ENCODE measurements around the gene PDE7B. TPM values are rescaled to one million over a fixed set of nuclear protein-coding genes. Genes with fewer than 3 reads are reported as not detected.

Gene PDE7B
- total RNA-seq, 1 experiment from 2014 or later = not detected

DNA sequence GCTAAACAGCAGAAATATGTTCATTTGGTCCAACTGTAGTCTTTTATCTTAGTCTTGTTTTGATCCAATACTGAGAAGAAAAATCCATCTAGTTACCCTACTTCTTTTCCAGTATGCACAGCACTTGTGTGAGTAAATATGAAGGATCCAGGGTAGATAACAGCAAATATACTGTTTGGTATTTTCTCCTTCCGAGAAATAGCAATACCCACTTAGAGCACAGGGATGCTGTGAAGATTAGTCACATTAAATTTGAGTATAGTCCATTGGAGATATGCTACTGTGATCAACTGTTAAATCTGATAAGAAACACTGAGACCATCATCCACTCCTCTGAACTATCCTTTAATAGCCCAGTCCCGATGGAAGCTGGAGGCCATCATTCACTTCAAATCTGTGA, 145.2 kb downstream of the PDE7B start:
- H3K36me3 Mint-ChIP-seq = peaks cover 21% of the 10 kb centered on the region
- H3K4me1 Mint-ChIP-seq = no peaks in the 10 kb centered on the region
- peaks cover 23% of the 10 kb centered on the region for H3K9me3 Mint-ChIP-seq
- TF ChIP-seq ESRRA (CRISPR knock-in tag; IDR thresholded peaks at IDR 0.05; ENCODE audit: borderline replicate concordance) (no peak), OVOL2 (CRISPR knock-in tag; IDR thresholded peaks at IDR 0.05; ENCODE audit: borderline replicate concordance) (no peak), FOXK1 (CRISPR knock-in tag; IDR thresholded peaks at IDR 0.05) (no peak), ZNF416 (CRISPR knock-in tag; IDR thresholded peaks at IDR 0.05) (no peak), NR1H2 (CRISPR knock-in tag; IDR thresholded peaks at IDR 0.05) (no peak), NR3C1 (CRISPR knock-in tag; conservative IDR thresholded peaks at IDR 0.05; ENCODE audit: low read depth) (no peak), ATF1 (CRISPR knock-in tag; IDR thresholded peaks at IDR 0.05) (no peak), MXD4 (CRISPR knock-in tag; IDR thresholded peaks at IDR 0.05; ENCODE audit: borderline replicate concordance) (no peak), TP53 (CRISPR knock-in tag; IDR thresholded peaks at IDR 0.05) (no peak), RELA (CRISPR knock-in tag; IDR thresholded peaks at IDR 0.05; ENCODE audit: borderline replicate concordance) (no peak), SMAD3 (CRISPR knock-in tag; IDR thresholded peaks at IDR 0.05; ENCODE audit: borderline replicate concordance) (no peak), TEAD1 (CRISPR knock-in tag; IDR thresholded peaks at IDR 0.05) (no peak), ZNF138 (CRISPR knock-in tag; conservative IDR thresholded peaks at IDR 0.05) (no peak), ZNF423 (CRISPR knock-in tag; IDR thresholded peaks at IDR 0.05) (no peak), EMX1 (CRISPR knock-in tag; IDR thresholded peaks at IDR 0.05) (no peak), GTF2I (CRISPR knock-in tag; conservative IDR thresholded peaks at IDR 0.05) (no peak)
- TF ChIP-seq, protein P1, sequence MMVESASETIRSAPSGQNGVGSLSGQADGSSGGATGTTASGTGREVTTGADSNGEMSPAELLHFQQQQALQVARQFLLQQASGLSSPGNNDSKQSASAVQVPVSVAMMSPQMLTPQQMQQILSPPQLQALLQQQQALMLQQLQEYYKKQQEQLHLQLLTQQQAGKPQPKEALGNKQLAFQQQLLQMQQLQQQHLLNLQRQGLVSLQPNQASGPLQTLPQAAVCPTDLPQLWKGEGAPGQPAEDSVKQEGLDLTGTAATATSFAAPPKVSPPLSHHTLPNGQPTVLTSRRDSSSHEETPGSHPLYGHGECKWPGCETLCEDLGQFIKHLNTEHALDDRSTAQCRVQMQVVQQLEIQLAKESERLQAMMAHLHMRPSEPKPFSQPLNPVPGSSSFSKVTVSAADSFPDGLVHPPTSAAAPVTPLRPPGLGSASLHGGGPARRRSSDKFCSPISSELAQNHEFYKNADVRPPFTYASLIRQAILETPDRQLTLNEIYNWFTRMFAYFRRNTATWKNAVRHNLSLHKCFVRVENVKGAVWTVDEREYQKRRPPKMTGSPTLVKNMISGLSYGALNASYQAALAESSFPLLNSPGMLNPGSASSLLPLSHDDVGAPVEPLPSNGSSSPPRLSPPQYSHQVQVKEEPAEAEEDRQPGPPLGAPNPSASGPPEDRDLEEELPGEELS (CRISPR knock-in tag; IDR thresholded peaks at IDR 0.05) = no peak
- TF ChIP-seq, protein P2, sequence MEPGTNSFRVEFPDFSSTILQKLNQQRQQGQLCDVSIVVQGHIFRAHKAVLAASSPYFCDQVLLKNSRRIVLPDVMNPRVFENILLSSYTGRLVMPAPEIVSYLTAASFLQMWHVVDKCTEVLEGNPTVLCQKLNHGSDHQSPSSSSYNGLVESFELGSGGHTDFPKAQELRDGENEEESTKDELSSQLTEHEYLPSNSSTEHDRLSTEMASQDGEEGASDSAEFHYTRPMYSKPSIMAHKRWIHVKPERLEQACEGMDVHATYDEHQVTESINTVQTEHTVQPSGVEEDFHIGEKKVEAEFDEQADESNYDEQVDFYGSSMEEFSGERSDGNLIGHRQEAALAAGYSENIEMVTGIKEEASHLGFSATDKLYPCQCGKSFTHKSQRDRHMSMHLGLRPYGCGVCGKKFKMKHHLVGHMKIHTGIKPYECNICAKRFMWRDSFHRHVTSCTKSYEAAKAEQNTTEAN (CRISPR knock-in tag; IDR thresholded peaks at IDR 0.05) = no peak
- ATAC-seq (no peak), DNase-seq (ENCODE audit: low spot score) (no peak)
- peaks cover 2% of the 10 kb centered on the region; the same call in 1 of the 2 replicates for H3K27me3 Mint-ChIP-seq (ENCODE audit: low read depth)
- ChIA-PET CTCF (no interaction called here), POLR2A (no interaction called here)
- H3K27ac Mint-ChIP-seq = no peak overlapping the region
- H3K4me3 Mint-ChIP-seq = no peak overlapping the region

DNA sequence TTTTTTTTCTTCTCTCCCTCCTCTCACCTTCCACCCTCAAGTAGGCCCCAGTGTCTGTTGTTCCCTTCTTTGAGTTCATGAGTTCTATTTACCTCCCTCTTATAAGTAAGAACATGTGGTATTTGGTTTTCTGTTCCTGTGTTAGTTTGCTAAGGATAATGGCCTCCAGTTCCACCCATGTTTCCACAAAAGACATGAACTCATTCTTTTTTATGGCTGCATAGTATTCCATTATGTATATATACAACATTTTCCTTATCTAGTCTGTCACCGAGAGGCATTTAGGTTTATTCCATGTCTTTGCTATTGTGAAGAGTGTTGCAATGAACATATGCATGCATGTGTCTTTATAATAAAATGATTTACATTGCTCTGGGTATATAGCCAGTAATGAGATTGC, 147.9 kb downstream of the PDE7B start:
- ATAC-seq (no peak), DNase-seq (ENCODE audit: low spot score) (no peak)
- H3K4me3 Mint-ChIP-seq = no peak overlapping the region
- peaks cover 2% of the 10 kb centered on the region; the same call in 1 of the 2 replicates for H3K27me3 Mint-ChIP-seq (ENCODE audit: low read depth)
- TF ChIP-seq, protein P3, sequence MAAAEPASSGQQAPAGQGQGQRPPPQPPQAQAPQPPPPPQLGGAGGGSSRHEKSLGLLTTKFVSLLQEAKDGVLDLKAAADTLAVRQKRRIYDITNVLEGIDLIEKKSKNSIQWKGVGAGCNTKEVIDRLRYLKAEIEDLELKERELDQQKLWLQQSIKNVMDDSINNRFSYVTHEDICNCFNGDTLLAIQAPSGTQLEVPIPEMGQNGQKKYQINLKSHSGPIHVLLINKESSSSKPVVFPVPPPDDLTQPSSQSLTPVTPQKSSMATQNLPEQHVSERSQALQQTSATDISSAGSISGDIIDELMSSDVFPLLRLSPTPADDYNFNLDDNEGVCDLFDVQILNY (CRISPR knock-in tag; IDR thresholded peaks at IDR 0.05) = no peak
- TF ChIP-seq NFATC4 (CRISPR knock-in tag; IDR thresholded peaks at IDR 0.05) = no peak
- TF ChIP-seq, protein P4, sequence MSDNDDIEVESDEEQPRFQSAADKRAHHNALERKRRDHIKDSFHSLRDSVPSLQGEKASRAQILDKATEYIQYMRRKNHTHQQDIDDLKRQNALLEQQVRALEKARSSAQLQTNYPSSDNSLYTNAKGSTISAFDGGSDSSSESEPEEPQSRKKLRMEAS (CRISPR knock-in tag; IDR thresholded peaks at IDR 0.05) = no peak
- peaks cover 31% of the 10 kb centered on the region for H3K9me3 Mint-ChIP-seq
- ChIA-PET POLR2A (no interaction called here), CTCF (no interaction called here)
- H3K4me1 Mint-ChIP-seq = no peaks in the 10 kb centered on the region
- H3K27ac Mint-ChIP-seq = no peak overlapping the region
- H3K36me3 Mint-ChIP-seq = peaks cover 21% of the 10 kb centered on the region

DNA sequence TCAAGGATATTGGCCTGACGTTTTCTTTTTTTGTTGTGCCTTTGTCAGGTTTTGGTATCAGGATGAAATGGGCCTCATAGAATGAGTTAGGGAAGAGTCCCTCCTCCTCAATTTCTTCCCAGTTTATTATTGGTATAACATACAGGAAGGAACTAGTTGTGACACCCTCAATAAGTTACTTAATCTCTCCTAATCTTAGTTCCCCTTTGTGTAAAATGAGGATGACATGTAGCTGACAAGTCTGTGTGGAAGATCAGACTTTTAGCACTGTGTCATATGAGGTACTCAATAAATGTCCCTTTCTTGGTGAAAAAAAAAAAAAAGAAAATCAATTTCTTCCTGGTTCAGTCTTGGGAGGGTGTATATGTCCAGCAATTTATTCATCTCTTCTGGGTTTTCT, 155.8 kb downstream of the PDE7B start:
- H3K36me3 Mint-ChIP-seq = no peaks in the 10 kb centered on the region; the same call in 1 of the 2 replicates
- ChIA-PET POLR2A (no interaction called here), CTCF (no interaction called here)
- peaks cover 30% of the 10 kb centered on the region for H3K9me3 Mint-ChIP-seq
- H3K27ac Mint-ChIP-seq = no peak overlapping the region
- H3K4me1 Mint-ChIP-seq = no peaks in the 10 kb centered on the region
- DNase-seq (ENCODE audit: low spot score) (no peak), ATAC-seq (no peak)
- no peaks in the 10 kb centered on the region; the same call in 1 of the 2 replicates for H3K27me3 Mint-ChIP-seq (ENCODE audit: low read depth)
- no peak overlapping the region for H3K4me3 Mint-ChIP-seq
- TF ChIP-seq ZBTB21 (CRISPR knock-in tag; IDR thresholded peaks at IDR 0.05; ENCODE audit: borderline replicate concordance) = no peak
- TF ChIP-seq ZNF121 (CRISPR knock-in tag; IDR thresholded peaks at IDR 0.05) = no peak
- TF ChIP-seq SOX15 (CRISPR knock-in tag; IDR thresholded peaks at IDR 0.05) = no peak
- TF ChIP-seq, protein P4 (CRISPR knock-in tag; IDR thresholded peaks at IDR 0.05) = no peak
- TF ChIP-seq, protein P5, sequence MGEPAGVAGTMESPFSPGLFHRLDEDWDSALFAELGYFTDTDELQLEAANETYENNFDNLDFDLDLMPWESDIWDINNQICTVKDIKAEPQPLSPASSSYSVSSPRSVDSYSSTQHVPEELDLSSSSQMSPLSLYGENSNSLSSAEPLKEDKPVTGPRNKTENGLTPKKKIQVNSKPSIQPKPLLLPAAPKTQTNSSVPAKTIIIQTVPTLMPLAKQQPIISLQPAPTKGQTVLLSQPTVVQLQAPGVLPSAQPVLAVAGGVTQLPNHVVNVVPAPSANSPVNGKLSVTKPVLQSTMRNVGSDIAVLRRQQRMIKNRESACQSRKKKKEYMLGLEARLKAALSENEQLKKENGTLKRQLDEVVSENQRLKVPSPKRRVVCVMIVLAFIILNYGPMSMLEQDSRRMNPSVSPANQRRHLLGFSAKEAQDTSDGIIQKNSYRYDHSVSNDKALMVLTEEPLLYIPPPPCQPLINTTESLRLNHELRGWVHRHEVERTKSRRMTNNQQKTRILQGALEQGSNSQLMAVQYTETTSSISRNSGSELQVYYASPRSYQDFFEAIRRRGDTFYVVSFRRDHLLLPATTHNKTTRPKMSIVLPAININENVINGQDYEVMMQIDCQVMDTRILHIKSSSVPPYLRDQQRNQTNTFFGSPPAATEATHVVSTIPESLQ (CRISPR knock-in tag; IDR thresholded peaks at IDR 0.05) = no peak
- TF ChIP-seq ZNF219 (CRISPR knock-in tag; IDR thresholded peaks at IDR 0.05; ENCODE audit: borderline replicate concordance) = no peak
- no peak for TF ChIP-seq ESRRA (CRISPR knock-in tag; IDR thresholded peaks at IDR 0.05; ENCODE audit: borderline replicate concordance)
- no peak for TF ChIP-seq FOXK1 (CRISPR knock-in tag; IDR thresholded peaks at IDR 0.05)
- TF ChIP-seq JUN (CRISPR knock-in tag; IDR thresholded peaks at IDR 0.05) = no peak

All from WTC11 (cell line).